GM19395 (cell line): ENCODE data around the gene NR5A1.

Experiments
- ATAC-seq: cut with Tn5 transposase; IDR thresholded peaks from one replicate; pipeline ENCODE4 v1.9.1; 2021; ENCODE audit warnings: mild to moderate bottlenecking, moderate library complexity; ENCODE audit not compliant: unreplicated experiment

Gene NR5A1

GRCh38 chr9:124514874-124515273 lies 7.7 kb upstream of the NR5A1 start:
- no peak for ATAC-seq

GRCh38 chr9:124514125-124514524 lies 6.9 kb upstream of the NR5A1 start:
- ATAC-seq: no peak

- ATAC-seq: no peak
Observed at GRCh38 chr9:124513376-124513994, 6.3 kb upstream of the NR5A1 start.

GRCh38 chr9:124512806-124513204 lies 5.6 kb upstream of the NR5A1 start:
- ATAC-seq: no peak

GRCh38 chr9:124511891-124512805 lies 4.9 kb upstream of the NR5A1 start:
- ATAC-seq: no peak

- ATAC-seq: no peak
Observed at GRCh38 chr9:124511426-124511840, 4.2 kb upstream of the NR5A1 start.

- ATAC-seq: no peak
Observed at GRCh38 chr9:124510650-124511425, 3.6 kb upstream of the NR5A1 start.

- ATAC-seq: no peak
Observed at GRCh38 chr9:124507880-124508423, 753 bp upstream of the NR5A1 start.

- ATAC-seq: no peak
Observed at GRCh38 chr9:124506433-124506832, 766 bp downstream of the NR5A1 start.

GRCh38 chr9:124505901-124506346 lies 1.3 kb downstream of the NR5A1 start:
- ATAC-seq: no peak

GRCh38 chr9:124505006-124505900 lies 1.9 kb downstream of the NR5A1 start:
- no peak for ATAC-seq

- no peak for ATAC-seq
Observed at GRCh38 chr9:124504530-124505005, 2.6 kb downstream of the NR5A1 start.

- ATAC-seq: no peak
Observed at GRCh38 chr9:124503713-124504529, 3.3 kb downstream of the NR5A1 start.

- no peak for ATAC-seq
Observed at GRCh38 chr9:124502711-124503702, 4.2 kb downstream of the NR5A1 start.

GRCh38 chr9:124501771-124502320 lies 5.4 kb downstream of the NR5A1 start:
- no peak for ATAC-seq

GRCh38 chr9:124500796-124501611 lies 6.2 kb downstream of the NR5A1 start:
- ATAC-seq: no peak
